Stimulated activated naive CD4-positive, alpha-beta T cell treated with Interleukin-2 at 50 U/mL for 16 hours (primary cell): Measurements from ENCODE around the gene CLDN22.
"Not testable (repeated sequence)": the region's sequence is repeated elsewhere in the genome, so short reads cannot be mapped to it uniquely, and the experiment has no call there.

ENCODE experiments used
- DNase-seq: peaks from one replicate; lab custom pipeline; 2025; lab: John Stamatoyannopoulos, UW

CLDN22 gene

GRCh38 chr4:183347146-183347545 lies 27.1 kb upstream of the CLDN22 start:
- no peak for DNase-seq

- no peak for DNase-seq
Measured at GRCh38 chr4:183345261-183345660, 25.2 kb upstream of the CLDN22 start.

GRCh38 chr4:183344523-183345255 lies 24.6 kb upstream of the CLDN22 start:
- DNase-seq = no peak

GRCh38 chr4:183343730-183344129 lies 23.7 kb upstream of the CLDN22 start:
- no peak for DNase-seq

GRCh38 chr4:183342541-183343533 lies 22.8 kb upstream of the CLDN22 start:
- no peak for DNase-seq

- DNase-seq = no peak
Measured at GRCh38 chr4:183337833-183338232, 17.8 kb upstream of the CLDN22 start.

- DNase-seq = no peak
Measured at GRCh38 chr4:183337349-183337748, 17.3 kb upstream of the CLDN22 start.

- no peak for DNase-seq
Measured at GRCh38 chr4:183335369-183335940, 15.4 kb upstream of the CLDN22 start.

GRCh38 chr4:183333983-183334382 lies 13.9 kb upstream of the CLDN22 start:
- no peak for DNase-seq

- no peak for DNase-seq
Measured at GRCh38 chr4:183333202-183333601, 13.1 kb upstream of the CLDN22 start.

- no peak for DNase-seq
Measured at GRCh38 chr4:183332447-183332846, 12.4 kb upstream of the CLDN22 start.

GRCh38 chr4:183330841-183331240 lies 10.8 kb upstream of the CLDN22 start:
- no peak for DNase-seq

GRCh38 chr4:183329954-183330742 lies 10.1 kb upstream of the CLDN22 start:
- no peak for DNase-seq

GRCh38 chr4:183329244-183329643 lies 9.2 kb upstream of the CLDN22 start:
- DNase-seq = no peak

- no peak for DNase-seq
Measured at GRCh38 chr4:183328832-183329231, 8.8 kb upstream of the CLDN22 start.

GRCh38 chr4:183327827-183328226 lies 7.8 kb upstream of the CLDN22 start:
- DNase-seq = no peak

GRCh38 chr4:183326853-183327252 lies 6.8 kb upstream of the CLDN22 start:
- no peak for DNase-seq

GRCh38 chr4:183326387-183326786 lies 6.3 kb upstream of the CLDN22 start:
- not testable (repeated sequence) for DNase-seq

GRCh38 chr4:183324619-183325018 lies 4.5 kb upstream of the CLDN22 start:
- DNase-seq = no peak

- not testable (repeated sequence) for DNase-seq
Measured at GRCh38 chr4:183324056-183324455, 4.0 kb upstream of the CLDN22 start.

- no peak for DNase-seq
Measured at GRCh38 chr4:183323295-183323694, 3.2 kb upstream of the CLDN22 start.

GRCh38 chr4:183322326-183322725 lies 2.2 kb upstream of the CLDN22 start, which contains the start of gene CLDN24:
Gene CLDN24, minus strand, starts transcription at chr4:183322426. Its CDS starts 0 bp downstream, at chr4:183322426.
- no peak for DNase-seq
